ENCODE data around the gene HCFC2. TPM values are rescaled to one million over a fixed set of nuclear protein-coding genes. Genes with fewer than 3 reads are reported as not detected.

HCFC2 gene
- total RNA-seq, result 14.3 and 20.8 TPM in 2 replicates

GRCh38 chr12:104064031-104064841, at the start of gene HCFC2:
TSS of gene HCFC2 (plus strand) at chr12:104064531. CDS start at chr12:104064561, 30 bp downstream.

GRCh38 chr12:104049903-104050356, 14.4 kb upstream of the HCFC2 start, which contains the start of gene GLT8D2:
TSS of gene GLT8D2 (minus strand) at chr12:104050187. CDS start at chr12:104019648, 30,539 bp downstream.

GRCh38 chr12:104137902-104138796, 73.8 kb downstream of the HCFC2 start, which contains the start of gene NFYB:
TSS of gene NFYB (minus strand) at chr12:104138210. CDS start at chr12:104135453, 2,757 bp downstream.

Other genes starting within 250 kb of the HCFC2 start
- gene NT5DC3, start 223.3 kb upstream of the HCFC2 start, total RNA-seq, result 4.6 and 9.2 TPM in 2 replicates
- gene HSP90B1, start 134.1 kb upstream of the HCFC2 start, total RNA-seq, result 659 and 745 TPM in 2 replicates
- 8.1 and 10.4 TPM in 2 replicates for gene TDG, start 98.7 kb upstream of the HCFC2 start, total RNA-seq
- gene GLT8D2, start 14.3 kb upstream of the HCFC2 start, total RNA-seq, result 71.8 and 79.5 TPM in 2 replicates
- gene NFYB, start 73.7 kb downstream of the HCFC2 start, total RNA-seq, result 43.9 and 66.0 TPM in 2 replicates
- 478 and 515 TPM in 2 replicates for gene TXNRD1, start 151.2 kb downstream of the HCFC2 start, total RNA-seq
- 4.7 and 7.2 TPM in 2 replicates for gene EID3, start 239.2 kb downstream of the HCFC2 start, total RNA-seq